Stimulated activated naive CD4-positive, alpha-beta T cell treated with Interleukin-2 at 50 U/mL for 16 hours (primary cell): ENCODE results near the gene GALR3.
"Not testable (repeated sequence)": the region's sequence is repeated elsewhere in the genome, so short reads cannot be mapped to it uniquely, and the experiment has no call there.

Experiments
- DNase-seq: peaks from one replicate; lab custom pipeline; 2025; lab: John Stamatoyannopoulos, UW

Gene GALR3, protein sequence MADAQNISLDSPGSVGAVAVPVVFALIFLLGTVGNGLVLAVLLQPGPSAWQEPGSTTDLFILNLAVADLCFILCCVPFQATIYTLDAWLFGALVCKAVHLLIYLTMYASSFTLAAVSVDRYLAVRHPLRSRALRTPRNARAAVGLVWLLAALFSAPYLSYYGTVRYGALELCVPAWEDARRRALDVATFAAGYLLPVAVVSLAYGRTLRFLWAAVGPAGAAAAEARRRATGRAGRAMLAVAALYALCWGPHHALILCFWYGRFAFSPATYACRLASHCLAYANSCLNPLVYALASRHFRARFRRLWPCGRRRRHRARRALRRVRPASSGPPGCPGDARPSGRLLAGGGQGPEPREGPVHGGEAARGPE

DNA sequence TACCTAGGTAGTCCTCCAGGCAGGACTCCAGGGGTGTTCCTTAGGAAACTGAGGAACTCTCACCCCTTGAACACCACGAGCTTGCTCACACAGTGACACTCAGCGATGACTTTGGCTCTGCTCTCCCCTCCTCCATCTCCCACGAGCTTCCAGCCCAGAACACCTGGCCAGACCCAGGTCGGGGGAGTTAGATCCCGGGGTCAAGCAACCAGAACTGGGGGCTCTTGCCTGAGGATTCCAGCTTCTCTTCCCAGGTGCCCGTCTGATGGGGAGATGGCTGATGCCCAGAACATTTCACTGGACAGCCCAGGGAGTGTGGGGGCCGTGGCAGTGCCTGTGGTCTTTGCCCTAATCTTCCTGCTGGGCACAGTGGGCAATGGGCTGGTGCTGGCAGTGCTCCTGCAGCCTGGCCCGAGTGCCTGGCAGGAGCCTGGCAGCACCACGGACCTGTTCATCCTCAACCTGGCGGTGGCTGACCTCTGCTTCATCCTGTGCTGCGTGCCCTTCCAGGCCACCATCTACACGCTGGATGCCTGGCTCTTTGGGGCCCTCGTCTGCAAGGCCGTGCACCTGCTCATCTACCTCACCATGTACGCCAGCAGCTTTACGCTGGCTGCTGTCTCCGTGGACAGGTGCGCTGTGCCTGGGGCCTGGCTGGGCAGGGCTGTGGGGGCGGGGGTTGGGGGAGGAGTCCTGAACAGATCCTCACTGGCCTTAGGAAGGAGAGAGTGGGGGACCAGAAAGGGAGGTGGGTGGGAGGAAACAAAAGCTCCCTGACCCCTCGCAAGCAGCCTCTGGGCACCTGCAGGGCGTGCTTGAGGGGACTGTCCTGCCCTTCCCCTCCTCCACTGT is at the start of gene GALR3:
Gene GALR3, plus strand, starts transcription at position 249 of the 852 bp plus-strand sequence. Its CDS starts 25 bp downstream, at position 274.
- no peak for DNase-seq

DNA sequence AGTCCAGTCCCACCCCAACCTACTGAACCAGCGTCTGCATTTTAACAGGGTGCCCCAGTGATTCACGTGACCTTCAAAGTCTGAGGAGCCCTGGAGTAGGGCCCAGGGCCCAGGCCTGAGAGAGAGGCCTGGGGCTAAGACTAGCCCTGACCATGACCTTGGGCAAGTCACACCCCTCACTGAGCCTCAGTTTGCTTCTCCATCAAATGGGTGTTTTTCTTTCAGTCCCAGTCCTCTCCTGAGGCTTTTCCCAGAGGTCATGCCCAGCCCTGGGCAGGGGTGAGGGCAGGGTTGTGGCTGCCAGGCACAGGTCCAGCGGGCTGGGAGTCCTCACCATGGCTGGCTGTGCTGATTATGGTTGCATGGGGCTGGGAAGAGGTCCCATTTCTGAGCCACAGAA is 48.5 kb upstream of the GALR3 start:
- no peak for DNase-seq

DNA sequence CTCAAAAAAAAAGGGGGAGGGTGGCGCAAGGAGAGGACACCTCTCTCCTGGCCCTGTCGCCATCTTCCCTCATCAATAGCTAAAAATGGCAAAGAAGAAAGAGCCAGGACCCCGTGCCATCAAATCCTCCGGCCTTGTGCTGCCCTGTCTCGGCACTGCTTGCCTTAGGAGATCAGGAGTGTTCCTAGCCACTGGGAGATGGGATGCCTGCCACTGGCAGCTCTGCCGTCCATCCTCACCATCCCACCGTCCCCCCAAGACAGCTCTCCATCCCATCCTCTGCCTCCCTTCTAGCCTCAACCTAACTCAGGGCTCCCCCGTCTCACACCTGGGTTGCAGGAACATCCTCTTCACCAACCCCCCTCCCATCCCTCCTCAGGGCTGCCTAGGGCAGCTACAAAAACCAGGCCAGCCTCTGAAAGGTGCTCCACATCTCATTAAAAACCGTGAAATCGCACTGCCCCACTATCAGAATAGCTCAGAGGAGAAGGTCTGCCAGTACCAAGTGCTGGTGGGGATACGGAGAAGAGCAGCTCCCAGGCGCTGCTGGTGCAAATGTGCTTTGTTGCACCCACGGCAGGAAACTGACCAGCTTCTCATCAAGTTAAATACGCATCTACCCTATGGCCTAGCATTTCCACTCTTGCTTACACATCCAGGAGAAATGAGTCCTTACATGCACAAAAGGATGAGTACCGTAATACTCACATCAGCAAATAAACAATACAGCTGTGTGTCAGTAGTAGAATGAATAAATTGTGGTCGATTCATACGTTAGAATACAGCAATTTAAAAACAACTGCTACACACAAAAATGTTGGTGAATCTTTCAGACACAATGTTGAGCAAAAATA is 47.2 kb upstream of the GALR3 start:
- DNase-seq = no peak

DNA sequence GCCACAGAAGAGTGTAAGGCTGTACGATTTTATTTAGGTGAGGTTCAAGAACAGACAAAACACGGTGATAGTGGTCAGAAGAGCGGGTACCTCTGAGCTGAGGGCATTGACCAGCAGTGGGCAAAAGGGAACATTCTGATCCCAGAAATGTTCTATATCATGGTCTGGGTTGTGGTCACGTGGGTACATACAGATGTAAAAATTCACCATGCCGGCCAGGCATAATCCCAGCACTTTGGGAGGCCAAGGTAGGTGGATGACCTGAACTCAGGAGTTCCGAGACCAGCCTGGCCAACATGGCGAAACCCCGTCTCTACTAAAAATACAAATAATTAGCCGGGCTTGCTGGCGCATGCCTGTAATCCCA is 46.6 kb upstream of the GALR3 start:
- no peak for DNase-seq

DNA sequence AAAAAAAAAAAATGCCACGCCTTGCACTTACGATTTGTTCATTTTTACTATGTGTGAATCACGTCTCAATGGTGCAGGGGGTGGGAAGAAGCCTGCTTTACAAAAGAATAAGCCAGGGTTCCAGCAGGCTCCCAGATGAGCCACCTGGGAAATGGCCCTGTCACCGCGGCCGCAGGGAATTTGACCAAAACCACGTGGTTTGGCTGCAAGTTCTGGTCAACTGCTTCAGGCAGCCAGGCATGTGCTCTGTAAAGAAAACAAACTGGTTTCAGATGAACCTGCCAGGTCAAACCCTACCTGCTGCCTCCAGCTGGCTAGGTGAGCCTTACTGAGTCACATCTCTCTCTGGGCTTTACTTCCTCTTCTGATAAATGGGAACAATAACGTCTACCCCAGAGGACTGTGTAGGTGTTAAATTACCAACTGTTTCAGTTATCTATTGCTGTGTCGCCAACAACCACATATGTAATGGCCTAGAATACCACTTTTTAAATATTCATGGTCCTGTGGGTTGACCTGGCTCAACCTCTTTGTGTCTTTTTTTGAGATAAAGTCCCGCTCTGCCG is 46.0 kb upstream of the GALR3 start:
- DNase-seq = no peak

DNA sequence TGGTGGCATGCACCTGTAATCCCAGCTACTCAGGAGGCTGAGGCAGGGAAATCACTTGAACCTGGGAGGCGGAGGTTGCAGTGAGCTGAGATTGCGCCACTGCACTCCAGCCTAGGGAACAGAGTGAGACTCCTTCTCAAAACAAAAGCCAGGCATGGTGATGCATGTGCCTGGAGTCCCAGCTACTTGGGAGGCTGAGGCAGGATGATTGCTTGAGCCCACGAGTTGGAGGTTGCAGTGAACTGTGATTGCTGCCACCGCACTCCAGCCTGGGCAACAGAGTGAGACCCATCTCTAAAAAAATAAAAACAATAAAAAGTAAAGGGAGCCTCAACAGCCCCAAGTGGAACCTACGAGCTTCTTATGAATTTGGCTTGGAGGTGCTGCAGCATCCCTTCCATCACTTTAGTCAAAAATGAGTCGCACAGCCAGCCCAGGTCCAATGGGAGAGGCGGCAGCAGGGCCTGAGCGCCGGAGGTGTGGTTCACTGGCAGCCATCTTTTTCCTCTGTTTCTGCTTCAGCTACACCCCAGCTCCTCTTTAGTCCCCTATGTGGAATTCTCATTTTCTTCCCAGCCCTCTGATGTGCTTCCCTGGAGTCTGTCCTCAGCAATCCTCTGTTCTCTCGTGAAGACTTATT is 44.7 kb upstream of the GALR3 start:
- no peak for DNase-seq

DNA sequence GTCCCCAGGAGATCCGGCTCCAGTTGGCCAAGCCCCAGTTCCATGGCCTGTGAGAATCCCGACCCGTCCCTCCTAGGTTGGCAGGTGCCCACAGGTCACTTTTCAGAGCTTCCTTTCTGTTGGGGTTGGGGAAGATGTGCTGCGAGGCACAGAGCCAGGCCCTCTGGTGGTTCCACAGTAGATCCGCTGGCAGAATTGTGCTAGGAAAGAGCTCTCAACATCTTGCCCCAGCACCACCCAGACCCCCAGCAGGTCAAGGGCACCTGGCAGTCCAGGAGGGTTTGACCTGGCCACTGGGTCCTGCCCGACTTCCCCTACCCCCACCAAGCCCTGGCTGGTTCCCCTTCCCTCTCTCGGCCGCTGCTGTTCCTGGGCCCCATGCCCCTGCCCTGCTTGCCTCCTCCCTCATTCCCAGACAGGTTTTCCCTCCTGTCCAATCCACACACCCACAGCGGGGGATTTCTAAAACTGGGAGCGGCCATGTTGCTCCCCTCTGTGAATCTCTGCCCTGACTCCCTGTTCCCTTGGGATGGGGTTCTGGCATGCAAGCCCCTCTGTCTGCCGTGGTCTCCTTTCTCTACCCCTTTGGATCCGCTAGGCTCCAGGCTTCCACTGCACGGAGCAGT is 41.6 kb upstream of the GALR3 start:
- DNase-seq = no peak

DNA sequence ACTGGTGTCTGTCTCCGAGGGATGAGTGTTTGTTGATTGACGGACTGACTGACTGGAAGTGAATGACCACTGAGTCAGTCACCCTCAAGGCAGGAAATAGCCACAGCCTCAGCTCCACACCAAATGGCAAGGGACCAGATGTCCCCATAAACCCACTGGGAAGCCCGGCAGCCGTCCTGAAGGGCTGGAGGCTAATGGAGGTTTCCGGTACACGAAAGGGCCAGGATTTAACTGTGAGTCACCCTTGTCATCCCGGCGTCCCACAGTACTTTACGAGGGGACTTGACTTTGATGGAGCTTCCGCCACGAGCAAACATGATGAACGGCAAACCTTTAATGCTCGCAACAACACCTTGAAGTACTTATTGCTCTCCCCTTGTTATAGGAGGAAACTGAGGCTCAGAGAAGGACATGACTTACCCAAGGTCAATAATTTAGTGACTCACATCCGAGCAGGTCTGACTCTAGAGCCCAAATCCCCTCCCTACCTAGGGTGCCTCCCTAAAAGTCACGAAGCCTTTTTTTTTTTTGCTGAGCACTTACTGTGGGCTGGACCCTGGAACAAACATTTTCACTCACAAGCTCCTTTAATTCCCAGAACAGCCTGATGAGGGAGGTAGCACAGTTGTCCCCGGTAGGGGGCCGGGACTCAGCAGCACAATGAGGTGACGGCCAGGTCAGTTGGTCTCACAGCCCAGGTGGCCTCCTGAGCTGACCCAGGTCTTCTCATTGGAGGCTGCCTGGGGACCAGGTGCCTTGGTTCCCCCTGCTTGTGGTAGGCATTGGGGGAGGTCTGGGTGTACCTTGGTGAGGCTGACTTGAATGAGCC is 40.6 kb upstream of the GALR3 start:
- no peak for DNase-seq

DNA sequence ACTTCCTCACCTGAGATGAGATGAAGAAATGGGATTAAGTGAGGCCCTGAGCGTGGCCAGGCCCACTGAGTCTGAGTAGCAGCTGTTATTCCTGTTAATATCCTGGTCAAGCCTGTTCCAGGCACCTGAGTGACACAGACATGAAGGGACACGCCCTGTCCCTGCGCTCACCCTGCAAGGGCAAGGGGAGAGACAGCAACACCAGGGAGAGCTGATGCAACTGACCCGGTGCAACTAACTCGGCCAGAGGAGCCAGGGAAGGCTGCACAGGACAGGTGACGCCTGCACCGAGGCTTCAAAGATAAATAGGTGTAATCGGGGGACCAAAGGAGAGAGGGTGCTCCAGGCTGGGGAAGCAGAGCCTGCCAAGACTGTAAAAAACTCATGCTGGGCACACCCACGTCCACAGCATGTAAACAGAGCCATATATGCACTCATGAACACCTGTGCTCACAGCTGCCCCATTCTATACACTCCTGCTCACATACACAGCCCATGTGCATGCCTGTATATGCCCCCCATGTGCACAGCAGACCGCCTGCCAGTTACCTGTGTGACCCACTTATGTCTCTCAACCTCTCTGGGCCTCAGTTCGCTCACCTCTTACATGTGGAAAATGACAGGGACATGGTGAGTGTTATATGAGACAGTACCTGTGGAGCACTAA is 38.2 kb upstream of the GALR3 start:
- DNase-seq = no peak

DNA sequence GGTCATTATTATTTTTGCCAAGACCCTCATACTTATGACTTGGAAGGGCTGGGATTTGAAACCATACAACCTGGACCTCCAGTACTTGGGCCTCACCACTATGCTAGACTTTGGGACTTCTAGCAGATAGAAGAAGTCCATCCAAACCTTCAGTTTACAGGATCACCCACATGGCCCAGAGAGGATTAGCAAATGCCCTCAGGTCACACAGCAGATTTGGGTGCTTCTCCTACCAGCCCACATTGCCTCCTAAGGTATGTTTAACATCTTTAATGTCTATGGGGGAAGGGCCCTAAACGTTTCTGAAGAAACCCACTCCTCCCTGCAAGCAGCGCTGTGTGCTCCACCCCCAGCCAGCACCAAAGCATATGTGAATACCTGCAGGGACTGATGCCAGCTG is 32.9 kb upstream of the GALR3 start:
- DNase-seq = no peak

DNA sequence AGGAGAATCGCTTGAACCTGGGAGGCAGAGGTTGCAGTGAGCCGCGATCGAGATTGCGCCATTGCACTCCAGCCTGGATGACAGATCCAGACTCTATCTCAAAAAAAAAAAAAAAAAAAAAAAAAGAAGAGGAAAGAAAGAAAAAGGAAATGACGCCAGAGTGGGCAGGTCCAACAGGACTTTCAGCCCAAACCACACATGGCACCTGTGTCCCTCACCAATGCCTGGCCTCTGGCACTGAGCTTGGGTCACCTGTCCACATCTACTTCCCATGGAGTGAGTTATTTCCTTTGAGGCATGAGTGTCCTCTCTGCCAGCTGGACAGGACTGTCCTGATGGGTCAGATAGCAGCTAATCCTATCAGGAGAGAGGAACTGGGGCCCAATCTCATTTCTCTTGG is 30.7 kb upstream of the GALR3 start:
- no peak for DNase-seq

DNA sequence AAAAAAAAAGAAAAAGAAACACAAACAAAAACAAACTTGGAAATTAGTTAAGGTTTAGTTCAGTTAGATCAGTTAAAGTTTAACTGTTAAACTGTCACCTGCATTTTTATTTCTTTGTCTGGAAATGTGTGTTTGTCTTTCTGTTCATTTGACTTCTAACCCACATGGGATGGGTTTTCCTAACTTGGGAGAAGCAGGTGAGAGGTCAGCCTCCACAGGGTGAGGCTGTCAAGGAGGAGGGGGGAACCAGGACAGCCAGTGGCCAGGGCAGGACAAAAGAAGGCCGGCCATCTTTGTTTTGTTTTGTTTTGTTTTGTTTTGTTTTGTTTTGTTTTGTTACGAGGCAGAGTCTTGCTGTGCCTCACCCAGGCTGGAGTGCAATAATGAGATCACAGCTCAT is 28.8 kb upstream of the GALR3 start:
- DNase-seq = no peak

DNA sequence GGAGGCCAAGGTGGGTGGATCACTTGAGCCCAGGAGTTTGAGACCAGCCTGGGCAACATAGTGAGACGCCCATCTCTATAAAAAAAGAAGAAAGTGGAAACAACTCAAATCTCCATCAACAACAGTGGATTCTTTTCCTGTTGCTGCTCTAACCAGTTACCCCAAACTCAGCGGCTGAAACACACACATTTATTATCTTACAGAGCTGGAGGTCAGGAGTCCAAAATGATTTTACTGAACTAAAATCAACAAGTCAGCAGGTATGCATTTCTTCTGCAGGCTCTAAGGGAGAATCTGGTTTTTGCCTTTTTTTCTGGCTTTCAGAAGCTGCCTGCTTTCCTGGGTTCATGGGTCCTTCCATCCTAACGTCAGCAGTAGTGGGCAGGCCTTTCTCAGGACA is 27.1 kb upstream of the GALR3 start:
- no peak for DNase-seq

DNA sequence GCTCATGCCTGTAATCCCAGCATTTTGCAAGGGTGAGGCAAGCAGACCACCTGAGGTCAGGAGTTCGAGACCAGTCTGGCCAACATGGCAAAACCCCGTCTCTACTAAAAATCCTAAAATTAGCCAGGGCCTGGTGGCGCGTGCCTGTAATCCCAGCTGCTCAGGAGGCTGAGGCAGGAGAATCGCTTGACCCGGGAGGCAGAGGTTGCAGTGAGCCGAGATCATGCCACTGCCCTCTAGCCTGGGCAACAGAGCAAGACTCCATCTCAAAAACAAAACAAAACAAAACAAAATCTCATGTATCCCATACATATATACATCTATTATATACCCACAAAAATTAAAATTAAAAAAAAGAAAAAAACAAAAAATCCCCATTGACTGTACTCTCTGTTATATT is 25.9 kb upstream of the GALR3 start:
- not testable (repeated sequence) for DNase-seq

DNA sequence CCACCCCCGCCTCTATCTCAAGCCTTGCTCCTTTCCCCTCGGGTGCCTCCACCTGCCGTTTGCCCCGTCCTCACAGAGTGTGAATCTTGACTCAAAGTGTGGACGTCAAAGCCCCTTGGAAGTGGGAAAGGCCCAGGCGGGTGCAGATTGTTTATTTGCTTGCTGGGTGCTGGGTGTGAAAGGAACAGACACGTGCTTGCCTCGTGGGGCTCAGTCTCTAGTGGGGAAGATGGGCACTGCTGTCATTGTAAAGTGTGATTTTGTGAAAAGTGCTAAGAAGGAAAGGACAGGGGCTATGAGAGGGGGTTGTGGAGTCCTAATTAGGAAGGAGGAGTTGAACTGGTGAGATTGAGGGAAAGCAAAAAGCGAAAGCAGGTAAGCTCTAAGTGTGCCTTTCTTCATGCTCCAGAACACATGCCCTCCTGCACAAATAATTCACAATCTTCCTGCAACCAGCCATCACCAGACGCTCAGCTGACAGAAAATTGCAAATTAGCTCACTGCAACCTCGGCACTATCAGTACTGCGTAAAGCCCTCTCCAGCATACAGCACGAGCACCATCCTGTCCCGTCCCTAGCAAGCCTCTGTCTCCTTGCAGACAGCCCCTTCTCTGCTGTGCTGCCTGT is 25.2 kb upstream of the GALR3 start:
- no peak for DNase-seq

DNA sequence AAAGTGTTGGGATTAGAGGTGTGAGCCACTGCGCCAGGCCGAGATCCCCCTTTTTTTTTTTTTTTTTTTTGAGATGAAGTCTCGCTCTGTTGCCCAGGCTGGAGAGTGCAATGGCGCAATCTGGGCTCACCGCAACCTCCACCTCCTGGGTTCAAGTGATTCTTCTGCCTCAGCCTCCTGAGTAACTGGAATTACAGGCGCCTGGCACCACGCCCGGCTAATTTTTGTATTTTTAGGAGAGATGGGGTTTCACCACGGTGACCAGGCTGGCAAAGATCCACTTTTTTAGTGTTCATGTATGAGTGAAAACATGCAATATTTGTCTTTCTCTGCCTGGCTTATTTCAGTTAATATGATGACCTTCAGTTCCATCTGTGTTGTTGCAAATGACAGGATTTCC is 23.2 kb upstream of the GALR3 start:
- not testable (repeated sequence) for DNase-seq

DNA sequence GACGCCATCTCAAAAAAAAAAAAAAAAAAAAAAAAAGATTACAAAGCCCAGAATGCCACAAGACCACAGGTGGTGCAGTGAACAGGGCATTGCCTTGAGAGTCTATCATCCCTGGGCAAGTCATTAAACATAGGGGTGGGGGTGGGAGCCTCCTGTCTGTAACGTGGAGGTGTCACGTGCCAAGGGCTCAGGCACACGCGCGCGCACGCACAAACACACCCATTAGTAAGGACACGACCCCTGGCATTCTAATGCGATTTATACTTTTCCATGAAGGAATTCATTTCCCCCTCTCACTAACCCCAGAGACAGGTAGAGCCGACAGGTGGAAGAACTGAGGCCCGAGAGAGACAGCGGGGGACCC is 21.3 kb upstream of the GALR3 start:
- no peak for DNase-seq

DNA sequence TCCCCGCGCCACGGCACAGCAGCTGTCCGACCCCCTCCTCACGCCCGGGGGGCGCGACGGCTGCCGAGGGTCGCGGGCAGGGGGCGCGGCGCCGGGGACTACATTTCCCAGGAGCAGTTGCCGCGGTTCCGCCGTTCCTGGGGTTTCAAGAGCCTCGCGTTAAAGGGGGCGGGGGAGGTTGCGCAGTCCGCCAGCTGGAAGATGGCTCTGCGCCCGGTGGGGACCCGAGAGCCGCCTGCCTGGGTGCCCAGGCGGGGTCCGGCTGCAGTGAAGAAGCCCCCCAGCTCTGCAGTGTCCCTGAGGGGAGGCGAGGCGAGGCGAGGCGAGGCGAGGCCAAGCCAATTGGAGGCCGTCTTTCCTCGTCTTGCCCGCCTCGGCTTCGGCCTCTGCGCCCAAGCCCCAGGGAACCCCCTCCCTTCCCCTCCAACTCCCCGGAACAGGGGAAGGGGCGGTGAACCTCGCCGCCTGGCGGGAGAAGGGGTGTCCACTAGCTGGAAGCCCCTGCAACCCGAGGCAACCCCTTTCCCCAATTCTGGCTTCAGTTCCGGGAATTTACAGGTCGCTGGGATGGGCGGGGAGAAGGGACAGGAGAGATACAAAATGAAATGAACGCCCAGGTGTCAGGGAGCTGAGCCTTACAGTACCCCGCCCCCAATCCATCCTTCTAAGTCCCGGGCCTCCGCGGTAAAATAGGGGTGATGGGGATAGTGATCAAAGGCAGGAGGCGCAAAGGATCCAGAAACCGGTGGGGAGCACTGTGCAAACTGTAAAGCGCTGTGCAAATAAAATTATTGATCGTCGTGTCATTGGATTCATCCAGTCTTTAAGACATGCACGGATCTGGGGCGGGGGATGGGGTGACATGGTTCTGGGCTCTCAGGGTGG is 20.6 kb upstream of the GALR3 start:
- no peak for DNase-seq
